ENCODE results near the gene THRAP3. TPM values are rescaled to one million over a fixed set of nuclear protein-coding genes. Genes with fewer than 3 reads are reported as not detected.

Gene THRAP3, protein sequence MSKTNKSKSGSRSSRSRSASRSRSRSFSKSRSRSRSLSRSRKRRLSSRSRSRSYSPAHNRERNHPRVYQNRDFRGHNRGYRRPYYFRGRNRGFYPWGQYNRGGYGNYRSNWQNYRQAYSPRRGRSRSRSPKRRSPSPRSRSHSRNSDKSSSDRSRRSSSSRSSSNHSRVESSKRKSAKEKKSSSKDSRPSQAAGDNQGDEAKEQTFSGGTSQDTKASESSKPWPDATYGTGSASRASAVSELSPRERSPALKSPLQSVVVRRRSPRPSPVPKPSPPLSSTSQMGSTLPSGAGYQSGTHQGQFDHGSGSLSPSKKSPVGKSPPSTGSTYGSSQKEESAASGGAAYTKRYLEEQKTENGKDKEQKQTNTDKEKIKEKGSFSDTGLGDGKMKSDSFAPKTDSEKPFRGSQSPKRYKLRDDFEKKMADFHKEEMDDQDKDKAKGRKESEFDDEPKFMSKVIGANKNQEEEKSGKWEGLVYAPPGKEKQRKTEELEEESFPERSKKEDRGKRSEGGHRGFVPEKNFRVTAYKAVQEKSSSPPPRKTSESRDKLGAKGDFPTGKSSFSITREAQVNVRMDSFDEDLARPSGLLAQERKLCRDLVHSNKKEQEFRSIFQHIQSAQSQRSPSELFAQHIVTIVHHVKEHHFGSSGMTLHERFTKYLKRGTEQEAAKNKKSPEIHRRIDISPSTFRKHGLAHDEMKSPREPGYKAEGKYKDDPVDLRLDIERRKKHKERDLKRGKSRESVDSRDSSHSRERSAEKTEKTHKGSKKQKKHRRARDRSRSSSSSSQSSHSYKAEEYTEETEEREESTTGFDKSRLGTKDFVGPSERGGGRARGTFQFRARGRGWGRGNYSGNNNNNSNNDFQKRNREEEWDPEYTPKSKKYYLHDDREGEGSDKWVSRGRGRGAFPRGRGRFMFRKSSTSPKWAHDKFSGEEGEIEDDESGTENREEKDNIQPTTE
- 67.9 and 150 TPM in 2 replicates for total RNA-seq

DNA sequence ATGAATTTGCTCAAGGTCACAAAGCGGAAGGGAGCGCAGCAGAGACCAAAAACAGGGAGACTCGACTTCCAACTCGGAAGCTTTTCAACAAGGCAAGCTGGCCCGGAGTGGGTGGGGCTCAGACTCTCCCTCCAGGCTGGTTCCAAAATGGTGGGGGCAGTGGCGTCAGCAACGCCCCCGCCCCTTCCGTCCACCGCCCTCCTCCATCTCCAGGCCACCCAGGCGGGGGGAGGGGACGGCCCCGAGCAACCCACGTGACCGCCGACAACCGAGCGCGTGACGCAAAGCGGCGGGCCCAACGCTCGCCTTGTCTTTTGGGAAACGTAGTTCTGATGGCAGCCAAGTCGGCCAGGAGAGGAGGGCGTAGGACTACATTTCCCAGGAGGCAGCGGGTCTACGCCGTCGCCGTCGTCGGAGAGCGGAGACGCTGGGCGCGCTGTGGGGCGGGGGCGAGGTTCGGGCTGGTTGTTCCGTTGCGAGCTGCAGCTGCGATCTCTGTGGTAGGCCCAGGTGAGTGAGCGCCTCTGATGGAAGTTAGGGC, at the start of gene THRAP3:
TSS of gene THRAP3 (plus strand) at position 448 of the 541 bp plus-strand sequence. CDS start 58,121 bp downstream, outside the sequence.

DNA sequence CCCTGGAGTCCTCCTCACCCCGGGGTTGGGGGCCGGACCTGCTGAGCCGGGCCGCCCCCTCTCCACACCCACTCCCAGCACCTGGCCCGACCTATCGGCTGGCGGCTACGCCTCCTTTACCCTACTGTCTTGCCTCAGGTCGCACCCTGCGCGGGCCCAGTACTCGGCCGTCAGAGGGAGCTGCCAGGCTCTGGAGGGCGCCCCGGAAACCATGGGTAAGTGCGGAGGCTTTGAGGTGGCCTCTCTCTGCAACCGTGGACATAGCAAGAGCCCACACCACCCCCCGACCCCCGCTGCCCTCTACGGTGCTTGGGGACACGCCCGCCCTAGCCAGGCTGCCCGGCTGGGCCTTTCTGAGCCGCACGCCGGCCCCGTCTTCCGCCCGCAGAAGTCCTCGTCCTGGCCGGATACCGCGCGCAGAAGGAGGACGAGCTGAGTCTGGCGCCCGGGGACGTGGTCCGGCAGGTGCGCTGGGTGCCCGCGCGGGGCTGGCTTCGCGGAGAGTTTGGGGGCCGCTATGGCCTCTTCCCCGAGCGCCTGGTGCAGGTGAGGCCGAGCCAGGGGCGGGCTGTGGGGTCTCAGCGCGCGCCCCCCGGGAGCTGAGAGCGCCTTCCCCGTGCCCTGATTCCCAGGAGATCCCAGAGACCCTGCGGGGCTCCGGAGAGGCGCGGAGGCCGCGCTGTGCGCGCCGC, 82.1 kb downstream of the THRAP3 start, which contains the start of gene SH3D21:
TSS of gene SH3D21 (plus strand) at position 159 of the 692 bp plus-strand sequence. CDS start at position 212, 53 bp downstream.

DNA sequence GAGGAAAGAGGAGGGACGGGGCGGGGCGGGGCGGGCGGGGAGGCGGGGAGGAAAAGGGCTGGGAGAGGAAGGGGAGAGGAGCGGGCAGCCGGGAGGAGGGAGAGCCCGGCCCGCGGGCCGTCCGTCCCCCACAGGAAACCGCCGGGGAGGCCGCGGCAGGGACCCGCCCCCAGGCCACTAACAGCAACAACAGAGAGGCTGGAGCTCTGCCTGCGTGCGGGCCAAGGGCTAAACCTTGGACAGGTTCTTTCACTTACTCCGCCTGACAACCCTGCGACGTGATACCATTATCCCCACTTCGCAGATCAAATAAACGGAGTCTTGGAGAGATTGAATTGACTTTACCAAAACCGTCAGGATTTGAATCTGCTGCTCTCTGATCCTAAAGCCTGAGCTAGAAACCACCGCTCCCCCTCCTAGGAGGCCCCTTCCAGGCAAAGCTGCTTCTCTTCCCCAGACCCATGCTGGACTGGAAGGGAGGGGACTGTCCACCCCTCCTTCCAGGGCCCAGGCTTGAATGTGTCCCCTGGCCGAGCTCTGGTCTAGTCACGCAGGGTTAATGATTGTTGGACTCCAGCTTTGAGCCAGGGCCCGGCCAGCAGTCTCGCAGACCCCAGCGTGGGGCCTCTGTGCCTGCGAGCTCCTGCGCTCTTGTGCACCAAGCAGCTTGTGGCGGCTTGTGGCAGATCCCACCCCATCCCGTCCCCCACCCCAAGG, 99.6 kb downstream of the THRAP3 start, which contains the start of gene EVA1B:
TSS of gene EVA1B (minus strand) at position 10 of the 717 bp plus-strand sequence. CDS start 608 bp downstream, outside the sequence.

Other genes starting within 250 kb of the THRAP3 start
- gene TEKT2, start 140.3 kb upstream of the THRAP3 start, total RNA-seq: 0.28 TPM in 1 of 2 replicates, not detected in the other
- gene ADPRS, start 135.6 kb upstream of the THRAP3 start, total RNA-seq: 38.7 and 39.7 TPM in 2 replicates
- 0.58 and 2.0 TPM in 2 replicates for gene COL8A2, start 99.2 kb upstream of the THRAP3 start, total RNA-seq
- gene TRAPPC3, start 75.0 kb upstream of the THRAP3 start, total RNA-seq: 103 and 114 TPM in 2 replicates
- gene MAP7D1, start 68.3 kb upstream of the THRAP3 start, total RNA-seq: 62.0 and 90.5 TPM in 2 replicates
- 3.6 and 8.5 TPM in 2 replicates for gene SH3D21, start 81.9 kb downstream of the THRAP3 start, total RNA-seq
- 126 and 177 TPM in 2 replicates for gene EVA1B, start 99.2 kb downstream of the THRAP3 start, total RNA-seq
- 7.6 and 18.6 TPM in 2 replicates for gene STK40, start 161.5 kb downstream of the THRAP3 start, total RNA-seq
- 9.6 and 43.3 TPM in 2 replicates for gene LSM10, start 173.5 kb downstream of the THRAP3 start, total RNA-seq
- gene OSCP1, start 226.0 kb downstream of the THRAP3 start, total RNA-seq: 7.1 and 14.7 TPM in 2 replicates
- 44.5 and 88.0 TPM in 2 replicates for gene MRPS15, start 239.9 kb downstream of the THRAP3 start, total RNA-seq

Measured in regular cardiac myocyte (primary cell).